Activated naive CD4-positive, alpha-beta T cell treated with anti-CD3 and anti-CD28 coated beads for 36 hours (primary cell): ENCODE data around the gene SLC34A3. TPM values are rescaled to one million over a fixed set of nuclear protein-coding genes. Genes with fewer than 3 reads are reported as not detected.

Experiments
- CTCF ChIA-PET: fragments of 350-600 bp; sonication (Branson Sonifier 250); formaldehyde crosslinking; loops from one replicate; lab custom pipeline; 2021; ENCODE audit warnings: antibody characterized with exemption; lab: Charles Lee
- DNase-seq: peaks from one replicate; pipeline ENCODE4 v3.0.0-alpha.2; 2020
- H3K27ac Mint-ChIP-seq: one replicate; pipeline ENCODE4 v1.8.0; 2021; ENCODE audit warnings: mild to moderate bottlenecking, mixed read lengths
- H3K27me3 Mint-ChIP-seq: one replicate; pipeline ENCODE4 v1.8.0; 2021; ENCODE audit warnings: low read depth, mixed read lengths
- H3K36me3 Mint-ChIP-seq: one replicate; pipeline ENCODE4 v1.8.0; 2021; ENCODE audit warnings: low read depth, mixed read lengths
- H3K4me1 Mint-ChIP-seq: one replicate; pipeline ENCODE4 v1.8.0; 2021; ENCODE audit warnings: low read depth, mixed read lengths
- H3K4me3 Mint-ChIP-seq: one replicate; pipeline ENCODE4 v1.8.0; 2021; ENCODE audit warnings: mild to moderate bottlenecking, moderate library complexity, mixed read lengths
- H3K9me3 Mint-ChIP-seq: one replicate; pipeline ENCODE4 v1.8.0; 2021; ENCODE audit warnings: mixed read lengths
- intact Hi-C: fragments of 100-400 bp; cut with micrococcal nuclease; formaldehyde crosslinking; loops from one replicate; pipeline ENCODE4 v1.15.1; 2023
- total RNA-seq, 2 experiments: library from RNA; stranded (reverse); gene quantifications; one replicate each; pipeline ENCODE4 v1.2.3, GENCODE V29; 2021

The SLC34A3 gene
- total RNA-seq, 2 experiments from 2014 or later, result not detected

GRCh38 chr9:137271696-137272076 lies 41.0 kb downstream of the SLC34A3 start:
- Mint-ChIP-seq H3K9me3 (no peaks in the 10 kb centered on the region), H3K27ac (no peak overlapping the region), H3K4me3 (no peak overlapping the region), H3K27me3 (no peaks in the 10 kb centered on the region), H3K36me3 (peaks cover 28% of the 10 kb centered on the region), H3K4me1 (peaks cover 12% of the 10 kb centered on the region)
- no peak for DNase-seq
- intact Hi-C loops, result no loop called here
- CTCF ChIA-PET, result interaction anchor here (0.8 kb wide), 1 partner anchor 10 kb away, joined by 3 read pairs; no protein-coding TSS in a partner anchor

- Mint-ChIP-seq H3K27ac (no peak overlapping the region), H3K4me3 (no peak overlapping the region), H3K36me3 (peaks cover 23% of the 10 kb centered on the region), H3K9me3 (no peaks in the 10 kb centered on the region), H3K4me1 (peaks cover 17% of the 10 kb centered on the region), H3K27me3 (peaks cover 4% of the 10 kb centered on the region)
- CTCF ChIA-PET, result interaction anchor here (0.9 kb wide), 1 partner anchor 10 kb away, joined by 3 read pairs; no protein-coding TSS in a partner anchor
- DNase-seq, result no peak
- intact Hi-C loops, result no loop called here
Observed at GRCh38 chr9:137272241-137273094, 41.8 kb downstream of the SLC34A3 start.

GRCh38 chr9:137273095-137273490 lies 42.4 kb downstream of the SLC34A3 start:
- CTCF ChIA-PET, result interaction anchor here (0.6 to 0.9 kb wide), 2 partner anchors 11 to 149 kb away, joined by 3 read pairs; no protein-coding TSS in a partner anchor
- Mint-ChIP-seq H3K27me3 (peaks cover 4% of the 10 kb centered on the region), H3K4me3 (no peak overlapping the region), H3K36me3 (peaks cover 19% of the 10 kb centered on the region), H3K27ac (no peak overlapping the region), H3K9me3 (no peaks in the 10 kb centered on the region), H3K4me1 (peaks cover 18% of the 10 kb centered on the region)
- intact Hi-C loops, result no loop called here
- DNase-seq, result no peak

- no peak for DNase-seq
- Mint-ChIP-seq H3K27ac (no peak overlapping the region), H3K36me3 (peaks cover 16% of the 10 kb centered on the region), H3K9me3 (no peaks in the 10 kb centered on the region), H3K4me1 (peaks cover 18% of the 10 kb centered on the region), H3K4me3 (no peak overlapping the region), H3K27me3 (peaks cover 4% of the 10 kb centered on the region)
- CTCF ChIA-PET, result interaction anchor here (0.6 to 1.2 kb wide), 2 partner anchors 13 to 148 kb away, joined by 3 read pairs; no protein-coding TSS in a partner anchor
- intact Hi-C loops, result no loop called here
Observed at GRCh38 chr9:137273611-137274320, 43.1 kb downstream of the SLC34A3 start.

DNA sequence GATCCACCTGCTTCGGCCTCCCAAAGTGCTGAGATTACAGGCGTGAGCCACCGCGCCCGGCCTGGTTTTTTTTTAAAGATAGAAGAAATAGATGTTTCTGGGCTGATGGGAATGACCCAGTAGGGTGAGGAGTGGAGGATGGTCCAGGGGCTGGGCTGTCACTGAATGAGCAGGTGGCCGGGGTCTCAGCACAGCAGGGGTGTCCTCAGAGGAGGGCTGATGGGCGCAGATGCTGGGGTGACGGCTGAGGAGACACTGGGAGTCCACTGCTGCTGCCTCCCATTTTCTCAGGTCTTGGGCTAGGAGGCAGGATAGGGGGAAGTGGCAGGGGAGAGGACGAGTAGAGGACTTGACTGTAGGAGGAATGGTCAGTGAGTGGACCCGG lies 44.5 kb downstream of the SLC34A3 start:
- peaks cover 7% of the 10 kb centered on the region for H3K36me3 Mint-ChIP-seq
- H3K4me3 Mint-ChIP-seq, result no peak overlapping the region
- no peaks in the 10 kb centered on the region for H3K9me3 Mint-ChIP-seq
- no peak overlapping the region for H3K27ac Mint-ChIP-seq
- no peak for DNase-seq
- intact Hi-C loops, result no loop called here
- peaks cover 4% of the 10 kb centered on the region for H3K27me3 Mint-ChIP-seq
- CTCF ChIA-PET, result interaction anchor here (1.2 kb wide), 1 partner anchor 11 kb away, joined by 3 read pairs; no protein-coding TSS in a partner anchor
- H3K4me1 Mint-ChIP-seq, result peaks cover 18% of the 10 kb centered on the region

GRCh38 chr9:137275588-137276472 lies 45.1 kb downstream of the SLC34A3 start:
- Mint-ChIP-seq H3K36me3 (peaks cover 7% of the 10 kb centered on the region), H3K27me3 (peaks cover 4% of the 10 kb centered on the region), H3K9me3 (no peaks in the 10 kb centered on the region), H3K4me1 (peaks cover 18% of the 10 kb centered on the region), H3K27ac (no peak overlapping the region), H3K4me3 (no peak overlapping the region)
- intact Hi-C loops, result no loop called here
- no peak for DNase-seq
- CTCF ChIA-PET, result interaction anchor here (1.2 kb wide), 1 partner anchor 39 kb away, joined by 3 read pairs; no protein-coding TSS in a partner anchor

- intact Hi-C loops, result no loop called here
- CTCF ChIA-PET, result interaction anchor here (1.2 to 1.7 kb wide), 2 partner anchors 10 to 40 kb away, joined by 3 to 6 read pairs; no protein-coding TSS in a partner anchor
- H3K36me3 Mint-ChIP-seq, result no peaks in the 10 kb centered on the region
- no peaks in the 10 kb centered on the region for H3K9me3 Mint-ChIP-seq
- H3K4me1 Mint-ChIP-seq, result peaks cover 11% of the 10 kb centered on the region
- DNase-seq, result no peak
- H3K27ac Mint-ChIP-seq, result no peak overlapping the region
- peaks cover 4% of the 10 kb centered on the region for H3K27me3 Mint-ChIP-seq
- H3K4me3 Mint-ChIP-seq, result no peak overlapping the region
Observed at GRCh38 chr9:137276473-137277328, 46.0 kb downstream of the SLC34A3 start.

- no peaks in the 10 kb centered on the region for H3K9me3 Mint-ChIP-seq
- H3K36me3 Mint-ChIP-seq, result no peaks in the 10 kb centered on the region
- peak within 1 kb of the TSS; percentile 59 for H3K4me3 Mint-ChIP-seq
- no peak within 1 kb of the TSS for H3K27ac Mint-ChIP-seq
- H3K4me1 Mint-ChIP-seq, result peaks cover 11% of the 10 kb centered on the region
- H3K27me3 Mint-ChIP-seq, result peaks cover 8% of the 10 kb centered on the region
- CTCF ChIA-PET, result interaction anchor here (1.7 kb wide), 1 partner anchor 9 kb away, joined by 6 read pairs; no protein-coding TSS in a partner anchor
- peak; percentile 61 for DNase-seq
- intact Hi-C loops, result no loop called here
Observed at GRCh38 chr9:137277329-137278041, 46.8 kb downstream of the SLC34A3 start, which contains the start of gene TOR4A. Gene TOR4A (plus strand): TSS chr9:137277726. CDS start chr9:137278690, 964 bp downstream.

DNA sequence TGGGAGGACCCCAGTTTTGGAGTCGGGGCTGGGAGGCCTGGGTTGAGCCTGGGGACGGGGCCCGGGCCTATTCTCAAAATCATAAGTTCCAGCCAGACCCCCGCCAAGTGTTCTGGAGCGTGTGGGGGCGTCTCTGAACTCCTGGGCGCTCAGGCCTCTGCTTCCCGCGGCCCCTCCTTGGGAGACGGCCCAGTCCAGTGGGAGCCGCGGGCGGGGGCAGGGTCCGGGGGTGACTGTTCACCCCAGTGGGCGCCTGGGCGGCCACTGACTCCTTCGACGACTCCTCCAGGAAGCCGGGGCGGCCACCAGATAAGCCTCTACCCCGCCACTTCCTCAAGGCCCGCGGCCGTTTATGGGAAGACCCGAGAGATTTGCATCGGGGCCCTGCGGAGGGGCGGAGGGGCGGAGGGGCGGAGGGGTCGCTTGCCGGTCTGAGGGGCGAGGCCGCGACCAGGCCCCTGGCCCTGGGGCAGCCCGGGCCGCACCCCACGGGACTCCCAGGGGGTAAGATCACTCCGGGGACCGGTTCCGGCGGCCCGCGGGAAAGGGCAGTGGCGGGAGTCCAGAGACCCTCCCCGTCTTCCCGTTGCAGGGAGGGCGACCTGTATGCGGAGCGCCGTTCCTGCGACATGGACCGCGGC lies 47.5 kb downstream of the SLC34A3 start:
- CTCF ChIA-PET, result interaction anchor here (1.7 kb wide), 1 partner anchor 9 kb away, joined by 6 read pairs; no protein-coding TSS in a partner anchor
- DNase-seq, result no peak
- intact Hi-C loops, result no loop called here
- Mint-ChIP-seq H3K36me3 (no peaks in the 10 kb centered on the region), H3K27me3 (peaks cover 11% of the 10 kb centered on the region), H3K4me1 (peaks cover 11% of the 10 kb centered on the region), H3K4me3 (peak overlapping the region; percentile 59), H3K27ac (no peak overlapping the region), H3K9me3 (no peaks in the 10 kb centered on the region)
